Dermis blood vessel endothelial cell (primary cell): ENCODE data around the gene MFSD6L. TPM values are rescaled to one million over a fixed set of nuclear protein-coding genes. Genes with fewer than 3 reads are reported as not detected.

Experiments
- DNase-seq: peaks from one replicate; pipeline ENCODE4 v3.0.0; 2010
- total RNA-seq: library from RNA; depleted of rRNA; stranded (reverse); fragments of >200 nt; gene quantifications from 2 replicates; pipeline ENCODE4 v1.2.3, GENCODE V29; 2014

Gene MFSD6L, protein sequence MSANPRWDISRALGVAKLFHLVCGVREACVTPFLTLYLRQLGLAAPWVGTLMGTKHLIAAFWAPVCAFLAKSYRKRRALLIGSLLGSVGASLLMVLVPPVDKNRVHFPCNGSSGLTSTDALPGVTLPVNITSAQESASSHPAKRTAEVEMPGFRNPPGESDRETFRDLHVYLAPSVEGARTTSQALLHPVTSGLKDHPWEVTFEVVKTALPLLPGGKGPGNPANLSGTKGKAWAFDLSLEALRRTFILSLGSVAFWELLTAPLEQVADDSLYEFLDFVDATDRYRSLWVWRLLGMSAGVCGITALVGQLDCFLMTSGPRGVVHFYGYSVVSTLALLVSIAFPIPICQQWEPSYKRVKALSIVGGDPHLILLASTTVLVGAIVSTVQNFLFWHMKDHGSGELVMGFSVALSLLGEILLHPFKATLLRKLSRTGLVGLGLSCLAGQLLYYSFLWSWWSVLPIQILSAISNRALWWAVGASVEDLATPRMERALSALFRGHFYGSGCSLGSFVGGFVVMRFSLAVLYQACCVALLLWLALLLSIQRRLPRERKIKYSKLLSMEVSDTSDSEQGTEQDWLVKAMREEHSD
- not detected in 2 replicates for total RNA-seq

- DNase-seq = no peak
These were observed at the start of gene MFSD6L for GRCh38 chr17:8798846-8799569. Gene MFSD6L (minus strand): TSS chr17:8799365. CDS start chr17:8799120, 245 bp downstream.

GRCh38 chr17:8847891-8848290, 48.7 kb upstream of the MFSD6L start:
- DNase-seq = no peak

GRCh38 chr17:8846768-8847211, 47.6 kb upstream of the MFSD6L start:
- DNase-seq = peak; percentile 40

GRCh38 chr17:8844229-8845218, 45.4 kb upstream of the MFSD6L start:
- DNase-seq = no peak

DNA sequence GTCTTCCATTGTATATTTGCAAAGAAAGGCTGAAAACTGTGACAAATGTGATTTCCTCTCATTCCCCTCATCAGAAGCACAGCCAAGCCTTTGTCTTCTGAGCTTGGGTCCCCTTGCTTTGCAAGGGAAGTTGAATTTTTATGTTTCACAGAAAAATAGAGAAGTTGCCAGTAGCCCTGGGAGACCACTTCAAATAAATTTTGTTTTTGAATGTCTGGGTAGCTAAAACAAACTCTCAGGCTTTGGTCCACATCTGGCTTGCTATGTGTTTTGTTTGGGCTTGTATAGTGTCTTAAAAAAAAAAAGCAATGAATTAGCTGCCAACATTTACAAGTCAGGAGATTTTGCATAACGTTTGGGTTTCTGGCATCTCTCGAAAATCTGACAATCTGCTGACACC, 44.2 kb upstream of the MFSD6L start:
- no peak for DNase-seq

DNA sequence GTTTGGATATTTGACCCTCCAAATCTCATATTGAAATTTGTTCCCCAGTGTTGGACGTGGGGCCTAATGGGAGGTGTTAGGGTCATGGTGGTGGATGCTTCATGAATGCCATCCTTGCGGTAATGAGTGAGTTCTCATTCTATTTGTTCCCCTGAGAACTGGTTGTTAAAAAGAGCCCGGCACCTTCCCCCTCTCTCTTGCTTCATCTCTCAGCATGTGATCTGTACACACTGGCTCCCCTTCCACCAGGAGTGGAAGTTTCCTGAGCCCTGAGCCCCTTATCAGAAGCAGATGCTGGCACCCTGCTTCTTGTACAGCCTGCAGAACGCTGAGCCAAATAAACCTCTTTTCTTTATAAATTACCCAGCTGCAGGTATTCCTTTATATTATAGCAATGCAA, 42.7 kb upstream of the MFSD6L start:
- no peak for DNase-seq

DNA sequence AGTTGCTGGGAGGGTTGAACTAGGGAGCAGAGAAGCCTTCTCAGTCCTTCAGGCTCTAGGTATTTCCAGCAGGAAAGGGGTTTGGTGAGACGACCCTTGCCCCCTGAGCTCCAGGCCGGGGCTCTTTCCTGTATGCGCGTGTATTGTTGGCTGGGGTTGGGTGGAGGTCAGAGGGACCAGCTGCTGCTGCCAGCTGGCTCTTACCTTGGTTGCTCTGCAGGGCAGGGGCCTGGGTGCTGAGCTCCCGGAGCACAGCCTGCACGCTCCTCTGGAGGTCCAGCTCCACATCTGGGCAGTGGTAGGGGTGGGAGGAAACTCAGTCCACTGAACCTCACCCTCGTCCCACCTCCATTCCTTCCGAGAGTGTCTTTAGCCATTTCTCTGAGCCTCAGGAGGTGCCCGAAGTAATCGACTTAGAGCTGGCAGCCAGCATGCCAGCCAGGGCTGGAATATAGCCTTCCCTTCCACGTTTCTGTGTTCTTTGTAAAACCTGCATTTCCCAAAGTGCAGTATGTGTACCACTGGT, 40.3 kb upstream of the MFSD6L start:
- no peak for DNase-seq

GRCh38 chr17:8838551-8839095, 39.5 kb upstream of the MFSD6L start:
- DNase-seq = no peak

- DNase-seq = peak; percentile 6
These were observed 38.5 kb upstream of the MFSD6L start for GRCh38 chr17:8837563-8838075.

DNA sequence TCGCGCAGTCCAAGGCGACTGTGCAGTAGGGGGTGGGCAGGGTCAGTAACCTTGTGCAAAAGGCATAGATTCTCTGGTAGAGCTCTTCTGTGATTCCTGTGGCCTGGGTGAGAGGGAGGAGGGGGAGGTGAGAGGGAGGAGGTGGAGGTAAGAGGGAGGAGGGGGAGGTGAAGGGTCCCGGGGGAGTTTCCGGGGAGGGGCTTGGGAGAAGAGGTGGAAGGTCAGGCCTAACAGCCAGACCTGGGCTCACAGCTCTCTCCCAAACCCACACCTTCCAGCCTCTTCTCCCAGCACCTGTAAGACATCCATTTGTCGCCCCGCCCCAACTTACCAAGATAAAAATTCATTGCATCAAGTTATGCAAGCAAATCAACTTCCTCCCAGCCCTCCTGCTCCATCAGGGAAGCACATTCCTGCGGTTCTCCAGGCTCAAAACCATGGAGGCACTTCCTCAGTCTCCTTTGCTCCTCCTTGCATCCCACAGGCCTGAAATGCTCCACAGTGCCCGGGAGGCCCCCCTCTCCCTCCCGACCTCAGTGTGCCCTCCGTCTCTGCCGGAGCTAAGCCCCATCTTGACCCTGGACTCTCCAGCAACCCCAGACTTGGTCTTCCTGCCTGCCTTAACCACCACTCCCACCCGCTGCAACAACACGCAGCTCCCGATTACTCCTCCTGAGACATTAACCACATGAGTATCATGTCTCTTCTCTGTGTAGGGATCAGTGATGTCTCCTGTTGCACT, 37.8 kb upstream of the MFSD6L start:
- no peak for DNase-seq

DNA sequence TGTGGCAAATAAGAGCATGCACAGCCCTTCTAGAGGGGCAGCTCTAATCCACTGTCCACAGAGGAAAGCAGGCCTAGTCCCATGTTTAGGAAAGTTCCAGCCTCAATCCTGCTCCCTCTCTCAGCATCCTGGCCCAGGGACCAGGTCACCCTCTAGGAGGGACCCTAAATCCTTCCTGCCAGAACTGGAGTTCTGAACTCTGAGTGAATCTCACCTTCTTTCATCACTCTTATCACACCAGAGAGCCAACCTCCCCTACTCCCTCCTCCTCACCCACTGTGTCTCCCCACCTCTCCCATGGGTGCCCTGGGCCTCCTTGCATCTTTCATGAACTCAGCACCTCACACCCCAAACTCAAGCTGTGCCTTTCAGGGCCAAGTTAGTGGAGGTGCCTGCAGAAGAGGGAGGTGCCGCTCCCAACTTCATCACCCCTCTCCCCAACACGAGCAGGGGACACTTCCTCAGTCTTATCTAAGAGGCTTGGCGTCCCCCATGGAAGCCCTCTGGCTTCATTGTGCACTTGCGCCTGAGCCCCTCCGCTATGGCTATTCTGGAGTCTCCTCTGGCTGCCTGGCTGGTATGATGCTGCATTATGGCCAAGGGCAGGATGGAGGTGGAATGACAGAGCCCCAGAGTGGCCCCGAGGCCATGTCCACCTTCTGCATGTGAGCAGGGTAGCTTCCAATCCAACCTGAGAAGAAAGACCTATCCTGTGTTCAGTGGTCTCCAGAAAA, 36.6 kb upstream of the MFSD6L start:
- no peak for DNase-seq

- DNase-seq = no peak
These were observed 35.9 kb upstream of the MFSD6L start for GRCh38 chr17:8835106-8835505.

DNA sequence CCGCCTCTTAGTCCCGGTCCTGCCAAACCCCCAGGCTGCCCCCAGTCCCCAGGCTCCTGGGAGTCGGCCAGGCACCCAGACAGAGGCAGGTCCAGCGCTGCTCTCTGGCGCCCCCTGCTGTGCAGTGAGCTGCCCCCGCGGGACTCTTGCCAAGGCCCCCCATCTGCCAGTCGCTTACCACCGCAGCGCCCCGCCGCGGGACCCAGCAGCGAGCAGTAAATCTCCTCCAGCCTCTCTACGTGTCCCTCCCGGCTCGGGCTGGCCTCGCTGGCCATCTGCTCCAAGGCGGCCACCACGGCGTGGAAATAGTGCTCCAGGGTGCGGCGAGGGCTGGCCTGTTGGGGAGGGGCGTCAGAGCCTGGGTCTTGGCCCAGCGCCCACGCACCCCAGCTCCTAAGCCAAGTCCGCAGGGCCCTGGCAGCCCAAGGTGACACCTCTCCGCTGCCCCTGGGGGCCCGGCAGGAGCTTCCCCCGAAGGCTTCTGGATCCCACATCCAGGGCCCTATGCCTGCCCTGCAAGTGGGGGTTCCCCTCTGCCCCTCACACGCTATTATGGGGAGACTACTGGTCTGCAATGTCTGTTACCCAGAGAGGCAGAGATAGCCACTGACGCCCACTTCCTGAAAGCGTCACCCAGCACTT, 33.7 kb upstream of the MFSD6L start:
- DNase-seq = no peak

DNA sequence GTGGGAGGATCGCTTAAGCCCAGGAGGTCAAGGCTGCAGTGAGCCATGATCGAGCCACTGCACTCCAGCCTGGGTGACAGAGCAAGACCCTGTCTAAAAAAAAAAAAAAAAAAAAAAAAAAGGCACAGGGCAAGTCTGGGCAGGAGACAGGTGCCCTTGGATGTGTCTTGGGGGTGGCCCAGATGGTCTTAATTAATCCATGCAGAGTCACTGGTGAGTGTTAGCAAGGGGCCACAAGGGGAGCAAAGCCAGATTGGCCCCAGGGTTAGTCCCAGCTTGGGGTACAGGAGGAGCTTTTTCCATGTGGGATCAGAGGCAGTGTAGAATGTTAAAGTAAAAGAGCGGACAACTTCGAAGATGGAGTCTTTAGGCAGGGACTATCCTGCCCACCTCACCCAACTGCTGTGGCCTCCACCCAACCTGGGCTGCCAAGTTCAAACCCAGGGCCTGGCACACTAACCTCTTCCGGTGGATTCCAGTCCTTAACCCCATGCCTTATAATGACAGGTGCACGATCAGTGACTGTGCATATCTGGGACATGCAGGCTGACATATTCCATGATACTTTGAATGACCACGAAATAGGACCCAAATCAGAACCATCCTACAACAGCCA, 32.2 kb upstream of the MFSD6L start:
- DNase-seq = no peak

- no peak for DNase-seq
These were observed 31.0 kb upstream of the MFSD6L start for GRCh38 chr17:8830141-8830540.

GRCh38 chr17:8829036-8829941, 30.1 kb upstream of the MFSD6L start:
- no peak for DNase-seq

GRCh38 chr17:8828517-8828875, 29.3 kb upstream of the MFSD6L start:
- no peak for DNase-seq

GRCh38 chr17:8826808-8827435, 27.8 kb upstream of the MFSD6L start:
- DNase-seq = no peak
